GM18505 (cell line): Measurements from ENCODE around the gene EMC10.
"Not testable (repeated sequence)": the region's sequence is repeated elsewhere in the genome, so short reads cannot be mapped to it uniquely, and the experiment has no call there.

Experiments
- ATAC-seq: cut with Tn5 transposase; IDR thresholded peaks from one replicate; pipeline ENCODE4 v1.9.1; 2021; ENCODE audit not compliant: unreplicated experiment
- POLR2A ChIP-seq: IDR thresholded peaks from 4 replicates; pipeline ENCODE4 v1.6.1; 2011; ENCODE audit warnings: borderline replicate concordance; ENCODE audit not compliant: insufficient read depth, insufficient read length; ENCODE audit errors: extremely low read depth

The EMC10 gene

DNA sequence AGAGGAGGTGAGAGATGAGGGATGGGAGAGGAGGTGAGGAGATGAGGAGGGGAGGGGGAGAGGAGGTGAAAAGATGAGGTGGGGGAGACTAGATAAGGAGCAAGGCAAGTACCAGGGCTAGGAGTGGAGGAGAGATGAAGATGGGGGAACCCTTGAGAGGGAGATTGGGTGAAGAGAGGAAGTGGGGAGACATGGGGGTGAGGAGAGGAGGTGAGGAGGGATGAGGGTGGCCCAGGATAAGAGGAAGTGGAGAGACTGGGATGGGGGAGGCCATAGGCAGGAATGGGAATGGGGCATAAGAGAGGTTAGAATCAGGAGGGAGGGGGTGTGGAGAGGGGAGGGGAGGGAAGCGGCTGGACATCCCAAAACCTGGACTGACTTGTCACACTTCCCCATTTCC is 16.7 kb upstream of the EMC10 start:
- TF ChIP-seq POLR2A, result no peak
- no peak for ATAC-seq

GRCh38 chr19:50460161-50460765 is 16.0 kb upstream of the EMC10 start:
- peak; percentile 61 for ATAC-seq
- TF ChIP-seq POLR2A, result no peak

- no peak for TF ChIP-seq POLR2A
- ATAC-seq, result no peak
These were observed 15.0 kb upstream of the EMC10 start for GRCh38 chr19:50461066-50461875.

- no peak for TF ChIP-seq POLR2A
- ATAC-seq, result no peak
These were observed 13.3 kb upstream of the EMC10 start for GRCh38 chr19:50462970-50463369.

- no peak for ATAC-seq
- TF ChIP-seq POLR2A, result no peak
These were observed 12.0 kb upstream of the EMC10 start for GRCh38 chr19:50464348-50464747.

DNA sequence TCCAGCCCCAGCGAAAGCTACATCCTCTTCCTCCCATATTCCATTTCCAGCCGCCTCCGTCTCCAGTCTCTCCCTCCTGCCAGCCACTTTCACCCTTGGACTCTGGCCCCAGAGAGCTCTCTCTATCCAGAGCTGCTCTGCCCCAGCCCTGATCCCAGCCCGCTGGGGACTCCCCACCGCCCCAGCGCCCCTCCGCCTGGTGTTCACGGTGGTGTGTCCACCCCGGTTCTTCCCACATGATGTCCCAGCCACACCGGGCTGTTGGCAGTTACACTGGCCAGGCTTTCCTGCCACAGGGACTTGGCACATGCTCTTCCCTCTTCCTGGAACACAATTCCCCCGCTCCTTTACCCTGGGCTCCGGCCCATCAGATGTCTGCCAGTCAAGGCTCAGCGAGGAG is 11.3 kb upstream of the EMC10 start:
- no peak for ATAC-seq
- no peak for TF ChIP-seq POLR2A

- no peak for ATAC-seq
These were observed 10.2 kb upstream of the EMC10 start for GRCh38 chr19:50465986-50466705.

GRCh38 chr19:50466706-50467039 is 9.6 kb upstream of the EMC10 start:
- no peak for TF ChIP-seq POLR2A
- no peak for ATAC-seq

More at GRCh38 chr19:50465986-50466705, 10.2 kb upstream of the EMC10 start:
- no peak for TF ChIP-seq POLR2A

GRCh38 chr19:50467566-50467965 is 8.7 kb upstream of the EMC10 start:
- TF ChIP-seq POLR2A, result no peak
- ATAC-seq, result no peak

- ATAC-seq, result no peak
- no peak for TF ChIP-seq POLR2A
These were observed 7.5 kb upstream of the EMC10 start for GRCh38 chr19:50468818-50469217.

GRCh38 chr19:50473336-50473735 is 3.0 kb upstream of the EMC10 start:
- ATAC-seq, result not testable (repeated sequence)

DNA sequence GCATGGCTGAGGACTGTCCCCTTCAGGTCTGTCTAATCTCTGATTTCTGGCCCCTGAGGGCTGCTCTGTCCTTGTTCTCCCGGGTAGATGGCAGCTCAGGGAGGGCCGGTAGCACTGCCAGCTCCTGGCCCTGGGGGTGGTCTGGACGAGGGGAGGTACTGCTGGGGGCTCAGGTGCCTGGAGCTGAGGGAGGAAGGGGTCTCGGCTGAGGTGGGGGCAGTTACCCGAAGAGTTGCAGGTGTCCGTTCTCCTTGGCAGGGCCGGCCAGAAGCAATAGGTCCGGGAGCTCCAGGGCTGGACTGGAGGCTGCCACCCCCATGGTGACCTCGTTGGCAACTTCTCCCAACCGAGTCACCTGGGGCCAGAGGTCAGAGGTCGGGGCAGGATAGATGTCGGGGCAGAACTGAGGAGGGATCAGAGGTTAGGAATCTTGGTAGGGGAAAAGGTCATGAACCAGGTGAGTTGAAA is 1.2 kb upstream of the EMC10 start:
- TF ChIP-seq POLR2A, result no peak
- ATAC-seq, result no peak

DNA sequence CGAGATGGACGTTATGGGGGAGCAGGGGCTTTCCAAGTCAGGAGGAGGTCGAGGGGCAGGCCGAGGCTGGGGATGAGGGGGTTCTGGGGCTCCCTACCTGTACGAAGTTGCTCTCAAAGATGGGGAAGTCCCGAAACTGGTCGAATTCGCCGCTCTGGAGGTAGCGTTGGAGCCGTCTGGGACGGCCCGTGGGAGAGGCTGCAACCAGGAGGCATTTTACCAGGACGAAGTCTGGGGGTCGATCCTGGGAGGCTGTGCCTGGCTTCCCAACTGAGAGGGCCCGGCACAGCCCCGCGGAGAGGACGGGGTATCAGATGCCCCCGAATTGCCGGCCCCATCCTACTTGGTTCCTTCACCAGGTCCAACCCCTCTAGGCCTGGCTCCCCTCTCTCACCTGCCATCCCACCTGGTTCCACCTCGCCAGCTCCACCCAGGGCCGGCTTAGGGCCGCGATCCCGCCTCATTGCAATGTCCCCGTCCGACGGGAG is 527 bp upstream of the EMC10 start:
- peak; percentile 22 for ATAC-seq
- TF ChIP-seq POLR2A, result no peak

DNA sequence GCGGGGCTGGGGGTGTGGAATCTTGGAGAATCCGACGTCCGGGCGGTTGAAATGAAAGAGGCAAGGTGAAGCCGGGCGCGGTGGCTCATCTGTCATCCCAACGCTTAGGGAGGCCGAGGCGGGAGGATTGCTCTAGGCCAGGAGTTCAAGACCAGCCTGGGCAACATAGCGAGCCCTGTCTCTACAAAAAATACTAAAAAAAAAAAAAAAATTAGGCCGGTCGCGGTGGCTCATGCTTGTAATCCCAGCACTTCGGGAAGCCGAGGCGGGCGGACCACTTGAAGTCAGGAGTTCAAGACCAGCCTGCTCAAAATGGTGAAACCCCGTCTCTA is 566 bp downstream of the EMC10 start:
- no peak for TF ChIP-seq POLR2A
- ATAC-seq, result no peak

DNA sequence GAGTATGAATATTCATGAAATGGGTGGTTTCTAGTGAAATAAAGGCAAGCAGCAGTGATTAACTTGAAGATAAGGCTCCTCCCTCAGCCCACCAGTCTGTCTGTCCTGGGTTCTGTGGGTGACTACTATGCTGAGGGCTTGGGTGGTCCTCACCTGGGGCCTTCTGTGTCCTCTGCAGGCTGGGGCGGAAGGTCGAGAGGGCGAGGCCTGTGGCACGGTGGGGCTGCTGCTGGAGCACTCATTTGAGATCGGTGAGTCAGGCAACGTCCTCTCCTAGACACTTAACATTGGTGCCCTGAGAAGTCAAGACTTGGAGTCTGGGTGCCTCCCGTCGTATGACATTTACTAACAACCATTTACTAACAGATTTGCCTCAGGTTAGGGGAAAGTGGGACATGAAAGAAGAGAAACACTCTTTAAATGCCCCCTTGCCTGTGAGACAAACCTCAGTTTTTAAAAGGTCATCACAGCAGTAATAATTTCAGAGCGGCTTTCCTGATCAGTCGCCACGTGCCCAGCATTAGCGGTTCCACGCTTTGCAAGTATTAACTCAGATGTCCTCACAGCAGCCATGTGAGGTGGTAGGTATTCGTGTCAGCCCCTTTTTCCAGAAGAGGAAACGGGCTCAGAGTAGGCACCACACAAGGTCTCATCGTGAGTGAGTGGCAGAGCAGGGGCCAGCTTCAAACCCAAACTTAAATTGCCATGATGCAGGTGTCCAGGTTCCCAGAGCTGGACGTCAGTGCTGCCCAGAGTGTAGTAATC is 1.6 kb downstream of the EMC10 start:
- no peak for ATAC-seq
- TF ChIP-seq POLR2A, result no peak
